ENCODE results near the gene ALAD. TPM values are rescaled to one million over a fixed set of nuclear protein-coding genes. Genes with fewer than 3 reads are reported as not detected.

ALAD gene
- total RNA-seq, 1 experiment from 2014 or later, result 8.9 TPM

GRCh38 chr9:113350937-113351336, 50.1 kb downstream of the ALAD start:
- CTCF ChIA-PET, result no interaction called here
- in situ Hi-C loops (cut with HindIII; ENCODE audit: low pct_unique_long_range_greater_than_20kb, low sequenced_read_pairs), result no loop called here

GRCh38 chr9:113350107-113350661, 50.9 kb downstream of the ALAD start:
- in situ Hi-C loops (cut with HindIII; ENCODE audit: low pct_unique_long_range_greater_than_20kb, low sequenced_read_pairs) (no loop called here), intact Hi-C loops (cut with micrococcal nuclease; ENCODE audit: unreplicated experiment) (no loop called here)
- no peaks in the 10 kb centered on the region for H3K9me3 ChIP-seq (ENCODE audit: control insufficient read depth, insufficient read depth, low read depth, low read length)
- DNase-seq (ENCODE audit: low read depth, low spot score), result no peak
- POLR2A ChIA-PET, result no interaction called here
- H3K4me1 ChIP-seq (ENCODE audit: control insufficient read depth, insufficient read depth, low read length), result 0 out of 2 replicates have a peak, but pooled peaks cover 3% of the 10 kb centered on the region
- ATAC-seq, result no peak
- H3K27ac ChIP-seq (ENCODE audit: low read length), result no peak overlapping the region
- no peaks in the 10 kb centered on the region for H3K36me3 ChIP-seq (ENCODE audit: control insufficient read depth, insufficient read depth, low read length)
- CTCF ChIA-PET, result interaction anchor here (0.7 kb wide), 1 partner anchor 17 kb away, joined by 3 read pairs; no protein-coding TSS in a partner anchor
- H3K4me3 ChIP-seq (ENCODE audit: low read depth in 2 of 2, low read length in 2 of 2), result peak overlapping the region; percentile 43 to 51
- BruUV-seq (replicated peaks), result no TSS peak
- TF ChIP-seq POLR2AphosphoS5 (IDR thresholded peaks at IDR 0.05; ENCODE audit: low read depth, low read length), result no peak
- TF ChIP-seq SIN3A (IDR thresholded peaks at IDR 0.05; ENCODE audit: borderline replicate concordance, insufficient read depth, low read depth, low read length), result no peak
- no peak for TF ChIP-seq TCF7L2 (IDR thresholded peaks at IDR 0.05; ENCODE audit: low read depth, low read length)
- TF ChIP-seq REST (IDR thresholded peaks at IDR 0.05; ENCODE audit: insufficient read depth in 1 of 2, low read depth in 2 of 2, low read length in 1 of 2), result no peak
- no peak for TF ChIP-seq CTCF (IDR thresholded peaks at IDR 0.05)
- peaks cover 14% of the 10 kb centered on the region for H3K27me3 ChIP-seq (ENCODE audit: control insufficient read depth, insufficient read depth, low read length)

More at GRCh38 chr9:113350937-113351336, 50.1 kb downstream of the ALAD start:
- no peak for TF ChIP-seq SIN3A (IDR thresholded peaks at IDR 0.05; ENCODE audit: borderline replicate concordance, insufficient read depth, low read depth, low read length)
- TF ChIP-seq TCF7L2 (IDR thresholded peaks at IDR 0.05; ENCODE audit: low read depth, low read length), result no peak
- TF ChIP-seq CTCF (IDR thresholded peaks at IDR 0.05), result no peak
- TF ChIP-seq REST (IDR thresholded peaks at IDR 0.05; ENCODE audit: insufficient read depth in 1 of 2, low read depth in 2 of 2, low read length in 1 of 2), result no peak
- no peak for TF ChIP-seq POLR2AphosphoS5 (IDR thresholded peaks at IDR 0.05; ENCODE audit: low read depth, low read length)
- H3K27me3 ChIP-seq (ENCODE audit: control insufficient read depth, insufficient read depth, low read length), result peaks cover 14% of the 10 kb centered on the region
- no peak for DNase-seq (ENCODE audit: low read depth, low spot score)
- POLR2A ChIA-PET, result interaction anchor here (0.7 kb wide), 1 partner anchor 13 kb away, joined by 3 read pairs; no protein-coding TSS in a partner anchor
- intact Hi-C loops (cut with micrococcal nuclease; ENCODE audit: unreplicated experiment), result no loop called here
- H3K9me3 ChIP-seq (ENCODE audit: control insufficient read depth, insufficient read depth, low read depth, low read length), result no peaks in the 10 kb centered on the region
- H3K36me3 ChIP-seq (ENCODE audit: control insufficient read depth, insufficient read depth, low read length), result no peaks in the 10 kb centered on the region
- no peak overlapping the region for H3K27ac ChIP-seq (ENCODE audit: low read length)
- no peak for ATAC-seq
- BruUV-seq (replicated peaks), result no TSS peak
- no peak overlapping the region for H3K4me3 ChIP-seq (ENCODE audit: low read depth in 2 of 2, low read length in 2 of 2)
- 0 out of 2 replicates have a peak, but pooled peaks cover 3% of the 10 kb centered on the region for H3K4me1 ChIP-seq (ENCODE audit: control insufficient read depth, insufficient read depth, low read length)

All from Panc1 (cell line).